NCI-H146 (cell line): ENCODE measurements around the gene PRPF6.
"Not testable (repeated sequence)": the region's sequence is repeated elsewhere in the genome, so short reads cannot be mapped to it uniquely, and the experiment has no call there.

Experiments used
- DNase-seq: peaks from one replicate; lab custom pipeline; 2025; lab: John Stamatoyannopoulos, UW

The PRPF6 gene

GRCh38 chr20:64012385-64013154 lies 31.6 kb downstream of the PRPF6 start:
- DNase-seq, result not testable (repeated sequence)

- no peak for DNase-seq
These were observed 34.7 kb downstream of the PRPF6 start for GRCh38 chr20:64015635-64016034.

GRCh38 chr20:64021124-64021975 lies 40.4 kb downstream of the PRPF6 start:
- DNase-seq, result no peak

GRCh38 chr20:64022671-64023360 lies 41.9 kb downstream of the PRPF6 start:
- DNase-seq, result no peak

- DNase-seq, result no peak
These were observed 42.6 kb downstream of the PRPF6 start for GRCh38 chr20:64023361-64024140.

GRCh38 chr20:64024141-64024990 lies 43.4 kb downstream of the PRPF6 start:
- DNase-seq, result no peak

- DNase-seq, result no peak
These were observed 44.3 kb downstream of the PRPF6 start for GRCh38 chr20:64025101-64025825.

- no peak for DNase-seq
These were observed 45.0 kb downstream of the PRPF6 start for GRCh38 chr20:64025826-64026412.

- no peak for DNase-seq
These were observed 47.2 kb downstream of the PRPF6 start for GRCh38 chr20:64027981-64028685.

- no peak for DNase-seq
These were observed 48.6 kb downstream of the PRPF6 start for GRCh38 chr20:64029293-64030117.

- no peak for DNase-seq
These were observed 49.6 kb downstream of the PRPF6 start for GRCh38 chr20:64030371-64031134.

- DNase-seq, result no peak
These were observed 50.9 kb downstream of the PRPF6 start for GRCh38 chr20:64031822-64032314.

GRCh38 chr20:64032706-64033624 lies 52.0 kb downstream of the PRPF6 start:
- DNase-seq, result no peak

- DNase-seq, result no peak
These were observed 53.1 kb downstream of the PRPF6 start for GRCh38 chr20:64033981-64034493.

- no peak for DNase-seq
These were observed 54.4 kb downstream of the PRPF6 start for GRCh38 chr20:64035066-64035932.
